ENCODE data around the gene ANKRD60. TPM values are rescaled to one million over a fixed set of nuclear protein-coding genes. Genes with fewer than 3 reads are reported as not detected.

The ANKRD60 gene
- total and polyA plus RNA-seq, 2 experiments from 2014 or later, result not detected

- no peak overlapping the region for H2AFZ ChIP-seq
- no peak overlapping the region for H3K4me2 ChIP-seq
- TF ChIP-seq EZH2phosphoT487 (IDR thresholded peaks at IDR 0.05; ENCODE audit: low read depth, severe bottlenecking, unreplicated experiment) (no peak), CTCF (IDR thresholded peaks at IDR 0.05; ENCODE audit: poor library complexity) (no peak), EZH2 (IDR thresholded peaks at IDR 0.05; ENCODE audit: borderline replicate concordance) (no peak)
- peaks cover 3% of the 10 kb centered on the region for H3K79me2 ChIP-seq
- H4K20me1 ChIP-seq (ENCODE audit: insufficient read depth, poor library complexity, severe bottlenecking), result no peaks in the 10 kb centered on the region
- H3K36me3 ChIP-seq (replicated peaks; ENCODE audit: insufficient read depth, low read depth), result no peaks in the 10 kb centered on the region
- WGBS (ENCODE audit: low lambda C conversion rate, missing lambda C conversion rate), result 86% methylated on average over 7 of the region's 7 CpGs
- no peaks in the 10 kb centered on the region for H3K9me2 ChIP-seq (replicated peaks; ENCODE audit: insufficient read depth)
- H3K27ac ChIP-seq, result no peak overlapping the region
- H3K4me3 ChIP-seq, result no peak overlapping the region
- H3K27me3 ChIP-seq, result no peaks in the 10 kb centered on the region
- DNase-seq (ENCODE audit: low spot score), result no peak
- no peaks in the 10 kb centered on the region for H3K9me3 ChIP-seq (ENCODE audit: low read depth)
- H3K4me1 ChIP-seq (ENCODE audit: insufficient read depth), result no peaks in the 10 kb centered on the region
Observed at GRCh38 chr20:58268421-58268821, 40.0 kb upstream of the ANKRD60 start.

- Histone ChIP-seq H4K20me1 (ENCODE audit: insufficient read depth, poor library complexity, severe bottlenecking) (no peaks in the 10 kb centered on the region), H3K4me2 (no peak overlapping the region), H3K27me3 (no peaks in the 10 kb centered on the region), H3K4me1 (ENCODE audit: insufficient read depth) (no peaks in the 10 kb centered on the region), H2AFZ (no peak overlapping the region), H3K9me2 (replicated peaks; ENCODE audit: insufficient read depth) (no peaks in the 10 kb centered on the region), H3K36me3 (replicated peaks; ENCODE audit: insufficient read depth, low read depth) (no peaks in the 10 kb centered on the region), H3K4me3 (no peak overlapping the region), H3K79me2 (no peaks in the 10 kb centered on the region), H3K27ac (no peak overlapping the region), H3K9me3 (ENCODE audit: low read depth) (no peaks in the 10 kb centered on the region)
- TF ChIP-seq EZH2 (IDR thresholded peaks at IDR 0.05; ENCODE audit: borderline replicate concordance) (no peak), EZH2phosphoT487 (IDR thresholded peaks at IDR 0.05; ENCODE audit: low read depth, severe bottlenecking, unreplicated experiment) (no peak), CTCF (IDR thresholded peaks at IDR 0.05; ENCODE audit: poor library complexity) (no peak)
- 82% methylated on average over 9 of the region's 9 CpGs for WGBS (ENCODE audit: low lambda C conversion rate, missing lambda C conversion rate)
- no peak for DNase-seq (ENCODE audit: low spot score)
Observed at GRCh38 chr20:58267389-58268215, 39.1 kb upstream of the ANKRD60 start.

- Histone ChIP-seq H3K9me3 (ENCODE audit: low read depth) (no peaks in the 10 kb centered on the region), H3K79me2 (no peaks in the 10 kb centered on the region), H3K27ac (no peak overlapping the region), H4K20me1 (ENCODE audit: insufficient read depth, poor library complexity, severe bottlenecking) (no peaks in the 10 kb centered on the region), H3K4me3 (no peak overlapping the region), H3K4me1 (ENCODE audit: insufficient read depth) (no peaks in the 10 kb centered on the region), H2AFZ (no peak overlapping the region), H3K4me2 (no peak overlapping the region), H3K36me3 (replicated peaks; ENCODE audit: insufficient read depth, low read depth) (no peaks in the 10 kb centered on the region), H3K9me2 (replicated peaks; ENCODE audit: insufficient read depth) (no peaks in the 10 kb centered on the region), H3K27me3 (no peaks in the 10 kb centered on the region)
- DNase-seq (ENCODE audit: low spot score), result peak; percentile 26
- no peak for TF ChIP-seq EZH2phosphoT487 (IDR thresholded peaks at IDR 0.05; ENCODE audit: low read depth, severe bottlenecking, unreplicated experiment)
- no peak for TF ChIP-seq CTCF (IDR thresholded peaks at IDR 0.05; ENCODE audit: poor library complexity)
- TF ChIP-seq EZH2 (IDR thresholded peaks at IDR 0.05; ENCODE audit: borderline replicate concordance), result no peak
- 73% methylated on average over 6 of the region's 6 CpGs for WGBS (ENCODE audit: low lambda C conversion rate, missing lambda C conversion rate)
Observed at GRCh38 chr20:58264271-58264670, 35.8 kb upstream of the ANKRD60 start.
